Measurements from ENCODE around the gene ULK4. TPM values are rescaled to one million over a fixed set of nuclear protein-coding genes. Genes with fewer than 3 reads are reported as not detected.

The ULK4 gene
- total and polyA plus RNA-seq, 12 donors: 1.6 to 24.5 (median 6.9) TPM

- peaks cover 0 to 8% of the 10 kb centered on the region in 2 donors for H3K4me1 ChIP-seq (replicated peaks in 1 of 2)
- TF ChIP-seq CTCF (IDR thresholded peaks at IDR 0.05) (no peak), POLR2A (IDR thresholded peaks at IDR 0.05) (no peak)
- H3K9me3 ChIP-seq (replicated peaks in 1 of 3): no peaks in the 10 kb centered on the region
- H3K36me3 ChIP-seq (replicated peaks in 1 of 2): no peaks in the 10 kb centered on the region
- intact Hi-C loops (cut with DNase I): no loop called here
- H3K4me3 ChIP-seq: no peak overlapping the region
- WGBS, 4 donors: 28 to 49% (median 44%) methylated on average over 2 of the region's 2 CpGs
- peak in 4 of 7 donors; percentile 22 to 30 (median 26) for DNase-seq
- no peaks in the 10 kb centered on the region for H3K27me3 ChIP-seq
- H3K27ac ChIP-seq: no peak overlapping the region
Measured at GRCh38 chr3:41318520-41318919, 643.4 kb downstream of the ULK4 start.

GRCh38 chr3:41317718-41318117 is 644.2 kb downstream of the ULK4 start:
- Histone ChIP-seq H3K4me3 (no peak overlapping the region), H3K9me3 (replicated peaks in 1 of 3) (no peaks in the 10 kb centered on the region), H3K27ac (no peak overlapping the region), H3K27me3 (no peaks in the 10 kb centered on the region), H3K36me3 (replicated peaks in 1 of 2) (no peaks in the 10 kb centered on the region), H3K4me1 (replicated peaks in 1 of 2) (peaks cover 0 to 8% of the 10 kb centered on the region in 2 donors)
- TF ChIP-seq POLR2A (IDR thresholded peaks at IDR 0.05) (no peak), CTCF (IDR thresholded peaks at IDR 0.05) (no peak)
- WGBS, 4 donors: 39 to 54% (median 44%) methylated on average over 1 of the region's 1 CpG
- DNase-seq: peak in 2 of 7 donors; percentile 5 to 7
- intact Hi-C loops (cut with DNase I): no loop called here

- 93 to 96% (median 95%) methylated on average over 6 of the region's 6 CpGs for whole genome bisulfite sequencing, 4 donors
Measured at GRCh38 chr3:41317298-41317697, 644.6 kb downstream of the ULK4 start.

GRCh38 chr3:41315126-41315525 is 646.8 kb downstream of the ULK4 start:
- TF ChIP-seq POLR2A (IDR thresholded peaks at IDR 0.05) (no peak), CTCF (IDR thresholded peaks at IDR 0.05) (no peak)
- H3K27me3 ChIP-seq: no peaks in the 10 kb centered on the region

More at GRCh38 chr3:41317298-41317697, 644.6 kb downstream of the ULK4 start:
- no peaks in the 10 kb centered on the region for H3K36me3 ChIP-seq (replicated peaks in 1 of 2)
- no peak overlapping the region for H3K4me3 ChIP-seq
- no peak for TF ChIP-seq CTCF (IDR thresholded peaks at IDR 0.05)
- TF ChIP-seq POLR2A (IDR thresholded peaks at IDR 0.05): no peak
- no peaks in the 10 kb centered on the region for H3K27me3 ChIP-seq
- DNase-seq: no peak
- no peak overlapping the region for H3K27ac ChIP-seq
- intact Hi-C loops (cut with DNase I): no loop called here
- H3K4me1 ChIP-seq (replicated peaks in 1 of 2): peaks cover 0 to 8% of the 10 kb centered on the region in 2 donors
- H3K9me3 ChIP-seq (replicated peaks in 1 of 3): no peaks in the 10 kb centered on the region

More at GRCh38 chr3:41315126-41315525, 646.8 kb downstream of the ULK4 start:
- peaks cover 0 to 8% of the 10 kb centered on the region in 2 donors for H3K4me1 ChIP-seq (replicated peaks in 1 of 2)
- intact Hi-C loops (cut with DNase I): no loop called here
- H3K27ac ChIP-seq: no peak overlapping the region
- H3K36me3 ChIP-seq (replicated peaks in 1 of 2): no peaks in the 10 kb centered on the region
- H3K9me3 ChIP-seq (replicated peaks in 1 of 3): no peaks in the 10 kb centered on the region
- no peak overlapping the region for H3K4me3 ChIP-seq
- no peak for DNase-seq
- WGBS, 4 donors: 98 to 100% (median 99%) methylated on average over 2 of the region's 2 CpGs
